Measurements from ENCODE around the gene SLC9A9.

Gene SLC9A9

DNA sequence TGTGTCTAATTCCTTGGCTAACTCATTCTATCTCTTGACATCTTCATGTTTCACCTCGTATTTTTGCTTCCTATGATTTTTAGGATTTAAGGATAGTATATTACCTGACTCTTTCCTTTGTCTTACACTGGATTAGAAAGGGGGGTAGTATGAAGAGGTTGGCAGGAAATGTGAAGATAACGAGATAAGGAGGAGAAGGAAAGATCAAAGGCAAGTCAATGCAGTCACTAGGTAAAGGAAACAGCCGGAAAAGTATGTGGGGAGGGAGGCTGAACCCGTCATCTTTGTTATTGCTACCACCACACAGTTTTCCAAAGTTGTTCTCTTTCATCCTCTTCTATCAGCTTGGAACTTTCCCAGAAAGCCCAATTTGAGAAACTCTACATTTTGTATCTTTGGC is 90.6 kb downstream of the SLC9A9 start:
- no peak for DNase-seq (ENCODE audit: low read depth in 2 of 2)

GRCh38 chr3:143755978-143756377 is 92.3 kb downstream of the SLC9A9 start:
- no peak for DNase-seq (ENCODE audit: low read depth in 2 of 2)

DNA sequence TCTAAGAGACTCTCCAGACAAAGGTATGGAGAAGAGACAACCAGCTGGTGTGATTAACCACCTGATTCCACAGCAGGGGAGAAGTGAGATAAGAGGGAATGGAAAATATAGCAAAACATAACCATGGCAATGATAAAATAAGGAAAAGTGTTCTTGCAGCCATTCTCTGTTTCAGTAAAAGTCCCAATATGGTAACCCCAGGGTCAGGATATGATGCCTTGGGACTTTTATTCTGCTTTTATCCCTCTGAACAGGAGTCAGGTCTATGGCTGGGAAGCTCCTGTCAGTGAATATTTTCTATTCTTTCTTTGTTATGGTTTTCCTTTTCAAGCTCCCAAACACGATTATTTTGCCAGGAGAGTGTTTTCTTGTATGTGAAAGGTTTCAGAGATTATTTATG is 94.2 kb downstream of the SLC9A9 start:
- no peak for DNase-seq (ENCODE audit: low read depth in 2 of 2)

DNA sequence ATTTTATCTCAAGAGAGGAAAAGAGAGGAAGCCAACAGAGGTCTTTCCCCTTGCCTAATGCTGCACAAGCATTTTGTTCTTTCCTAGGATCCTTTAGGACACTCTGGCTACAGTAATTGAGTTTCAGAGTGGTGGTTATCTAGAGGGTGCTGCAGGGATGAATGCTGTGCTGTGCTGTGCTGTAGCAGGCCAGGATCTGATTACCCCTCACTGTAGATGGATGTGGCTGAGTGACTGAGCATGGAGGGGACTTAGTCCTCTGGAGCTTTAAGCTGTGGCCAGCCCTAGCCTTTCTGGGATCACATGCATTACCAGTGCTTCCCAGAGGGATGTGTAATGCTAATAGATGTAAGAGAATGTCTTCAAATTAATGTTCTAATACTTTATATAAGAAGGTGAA is 94.8 kb downstream of the SLC9A9 start:
- no peak for DNase-seq (ENCODE audit: low read depth in 2 of 2)

DNA sequence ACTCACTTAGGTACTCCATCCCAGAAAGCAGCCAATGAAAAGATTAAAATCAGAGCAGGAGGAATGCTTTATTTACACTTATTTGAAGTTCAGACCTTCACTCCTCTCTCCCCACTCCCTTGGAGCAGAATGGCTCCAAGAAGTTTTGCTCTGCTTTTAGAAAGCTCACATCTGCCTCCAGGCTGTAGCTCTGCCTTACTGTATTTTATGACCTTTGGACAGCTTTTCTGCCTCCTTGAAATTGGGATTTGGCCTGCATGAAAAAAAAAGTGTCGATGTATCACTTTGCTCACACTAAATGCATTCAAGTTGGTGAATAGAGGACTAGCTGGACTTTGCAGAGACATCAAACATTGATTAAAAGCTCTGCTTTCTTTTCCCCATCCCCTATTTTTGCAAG is 95.3 kb downstream of the SLC9A9 start:
- no peak for DNase-seq (ENCODE audit: low read depth in 2 of 2)

- DNase-seq (ENCODE audit: low read depth in 2 of 2): peak in 1 of 2 donors; percentile 24
Measured at GRCh38 chr3:143751643-143752178, 96.6 kb downstream of the SLC9A9 start.

DNA sequence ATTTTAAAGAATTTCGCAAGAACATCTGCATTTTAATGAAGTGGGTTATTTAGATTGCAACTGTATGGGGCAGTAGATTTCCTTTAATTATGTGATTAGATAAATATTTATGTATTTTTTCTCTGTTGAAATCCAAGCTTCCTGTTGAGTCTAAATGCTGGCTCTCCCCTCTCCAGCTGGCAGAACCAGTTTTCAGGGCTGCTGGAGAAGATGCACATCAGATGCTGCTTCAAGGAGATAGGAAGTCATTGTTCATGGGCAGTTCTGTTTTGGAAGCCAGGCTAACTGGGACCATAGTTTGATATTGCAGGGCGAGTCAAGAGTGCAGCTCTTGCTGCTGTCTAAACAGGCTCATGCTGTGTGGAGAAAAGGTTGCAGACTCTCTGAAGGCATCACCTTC is 97.4 kb downstream of the SLC9A9 start:
- DNase-seq (ENCODE audit: low read depth in 2 of 2): no peak

GRCh38 chr3:143749926-143750325 is 98.3 kb downstream of the SLC9A9 start:
- DNase-seq (ENCODE audit: low read depth in 2 of 2): no peak

- no peak for DNase-seq (ENCODE audit: low read depth in 2 of 2)
Measured at GRCh38 chr3:143737065-143737464, 111.2 kb downstream of the SLC9A9 start.

- DNase-seq (ENCODE audit: low read depth in 2 of 2): no peak
Measured at GRCh38 chr3:143736205-143736997, 111.9 kb downstream of the SLC9A9 start.

- DNase-seq (ENCODE audit: low read depth in 2 of 2): no peak
Measured at GRCh38 chr3:143731776-143732175, 116.5 kb downstream of the SLC9A9 start.

- DNase-seq (ENCODE audit: low read depth in 2 of 2): no peak
Measured at GRCh38 chr3:143731320-143731719, 116.9 kb downstream of the SLC9A9 start.

DNA sequence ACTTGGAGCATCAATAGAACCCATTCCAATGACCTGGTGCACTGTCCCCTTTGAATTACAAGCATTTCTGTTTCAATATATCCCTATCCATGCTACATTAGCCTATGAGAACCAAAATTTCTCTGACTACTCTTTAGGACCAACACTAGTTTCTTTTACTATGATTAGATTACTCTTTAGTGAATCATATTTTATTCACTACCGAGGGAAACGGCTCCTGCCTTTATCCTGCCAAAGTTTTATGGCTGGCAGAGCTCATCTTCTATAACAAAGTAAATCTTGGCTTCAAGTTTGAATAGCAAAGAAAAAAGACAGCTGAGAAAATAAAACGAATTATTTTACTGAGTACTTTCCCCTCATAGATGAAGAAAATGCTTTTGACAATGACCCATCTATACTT is 120.9 kb downstream of the SLC9A9 start:
- DNase-seq (ENCODE audit: low read depth in 2 of 2): no peak

DNA sequence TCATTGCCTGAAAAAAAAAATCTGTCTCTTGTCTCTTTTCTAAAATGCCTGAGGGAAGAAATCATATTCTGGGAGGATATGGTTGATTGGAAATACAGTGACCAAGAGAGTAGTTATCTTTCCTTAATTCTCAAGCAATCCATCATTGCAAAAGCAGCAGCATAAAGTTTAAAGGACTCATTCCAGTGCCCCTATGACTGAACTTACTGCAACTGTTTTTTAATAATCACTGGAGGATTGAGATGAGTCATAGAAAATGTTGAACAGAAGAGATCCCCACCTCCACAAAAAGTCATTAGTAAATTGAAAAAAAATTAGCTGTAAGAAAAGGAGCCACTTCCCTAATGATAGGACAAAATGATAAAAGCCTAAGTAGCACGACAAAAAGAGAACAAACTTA is 121.5 kb downstream of the SLC9A9 start:
- no peak for DNase-seq (ENCODE audit: low read depth in 2 of 2)

- DNase-seq (ENCODE audit: low read depth in 2 of 2): no peak
Measured at GRCh38 chr3:143720381-143720780, 127.9 kb downstream of the SLC9A9 start.

DNA sequence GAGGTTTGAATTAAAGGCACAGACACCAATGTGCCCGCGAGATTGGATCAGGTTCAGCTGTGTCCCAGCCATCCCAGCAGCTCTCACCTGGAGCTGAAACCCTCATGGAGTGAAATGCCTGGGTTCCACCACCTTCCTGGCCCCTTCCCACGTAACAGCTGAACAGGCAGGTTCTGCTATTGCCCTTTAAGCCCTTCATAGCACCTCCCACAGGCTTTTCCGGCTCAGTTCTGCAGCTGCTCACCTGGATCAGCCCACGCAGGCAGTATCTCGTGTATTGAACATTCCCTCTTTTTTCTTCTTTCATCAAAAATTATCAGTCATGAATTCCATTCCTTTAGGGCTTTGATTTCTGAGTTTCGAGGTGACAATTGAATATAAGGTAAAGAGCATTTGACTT is 129.8 kb downstream of the SLC9A9 start:
- DNase-seq (ENCODE audit: low read depth in 2 of 2): no peak

DNA sequence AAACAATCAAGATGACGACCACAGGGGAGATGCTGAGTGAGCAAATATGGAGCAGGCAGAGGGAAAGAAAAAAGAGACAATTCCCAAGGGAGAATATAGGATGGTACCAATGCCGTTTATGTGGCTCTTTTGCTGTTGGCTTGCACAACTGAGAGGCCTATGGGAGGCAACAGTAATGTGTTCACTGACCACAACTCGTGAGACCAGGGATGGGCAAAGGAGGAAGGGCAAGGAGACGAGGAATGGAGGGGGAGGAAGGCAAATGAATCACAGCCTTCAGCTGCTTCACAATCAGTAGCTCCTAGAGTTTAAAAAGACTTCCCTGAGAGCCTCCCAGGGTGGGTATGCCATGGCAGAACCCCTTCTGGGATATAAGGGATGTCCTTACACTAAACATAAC is 131.5 kb downstream of the SLC9A9 start:
- no peak for DNase-seq (ENCODE audit: low read depth in 2 of 2)

DNA sequence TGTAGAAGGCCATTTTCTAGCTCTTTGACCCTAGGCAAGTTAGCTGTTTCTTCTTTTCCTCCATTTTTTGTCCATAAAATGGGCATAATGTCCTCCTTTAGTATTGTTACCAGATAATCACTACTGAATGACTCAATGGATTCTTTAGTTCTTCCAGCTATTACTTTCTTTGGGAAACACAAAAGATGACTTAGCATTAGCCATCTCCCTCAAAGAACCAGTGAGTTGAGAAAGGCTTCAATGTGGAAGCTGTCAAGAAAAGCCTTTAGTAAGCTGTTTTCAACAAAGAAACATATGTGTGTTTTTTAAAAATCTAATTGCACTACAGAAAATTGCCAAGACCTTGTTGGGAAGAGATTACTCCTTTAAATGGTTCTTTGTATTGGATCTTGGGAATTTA is 135.7 kb downstream of the SLC9A9 start:
- DNase-seq (ENCODE audit: low read depth in 2 of 2): no peak

DNA sequence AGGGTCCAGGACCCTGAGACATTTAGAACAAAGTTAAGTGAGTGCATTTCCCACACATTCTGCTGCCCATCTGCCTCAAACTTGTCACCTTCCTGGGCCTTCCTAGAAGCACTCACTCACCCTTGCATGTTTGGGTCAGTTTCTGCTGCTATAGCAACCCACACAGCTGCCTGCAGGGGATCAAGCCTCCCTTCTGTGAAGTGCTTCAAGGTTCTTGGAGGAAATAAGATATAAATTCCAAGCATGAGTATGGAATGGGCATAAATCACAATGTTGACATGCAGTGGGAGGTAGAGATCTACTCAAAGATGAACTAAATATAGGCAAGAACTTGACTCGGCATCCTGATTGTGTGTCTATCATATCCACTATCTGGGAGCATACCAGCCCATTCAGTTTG is 140.4 kb downstream of the SLC9A9 start:
- DNase-seq (ENCODE audit: low read depth in 2 of 2): no peak

GRCh38 chr3:143700431-143700975 is 147.8 kb downstream of the SLC9A9 start:
- DNase-seq (ENCODE audit: low read depth in 2 of 2): no peak

GRCh38 chr3:143699424-143699823 is 148.8 kb downstream of the SLC9A9 start:
- no peak for DNase-seq (ENCODE audit: low read depth in 2 of 2)

GRCh38 chr3:143698682-143699303 is 149.5 kb downstream of the SLC9A9 start:
- no peak for DNase-seq (ENCODE audit: low read depth in 2 of 2)

DNA sequence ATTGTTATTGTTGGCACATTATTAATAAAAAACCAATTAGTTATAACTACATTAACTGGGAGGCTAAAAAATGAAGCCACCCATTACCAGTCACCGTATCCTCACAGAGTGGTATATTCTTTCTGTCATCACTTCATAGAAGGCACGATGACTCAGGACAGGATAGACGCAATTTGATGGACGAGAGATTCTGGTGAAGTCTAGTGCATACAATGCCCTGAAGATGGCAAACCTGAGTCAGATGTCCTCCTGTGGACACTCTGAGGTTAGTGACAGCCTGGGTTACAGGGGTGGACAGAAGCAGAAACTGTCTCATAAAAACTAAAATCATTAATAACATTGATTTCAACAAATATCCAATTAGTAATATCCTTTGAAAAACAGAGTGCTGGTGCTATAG is 150.3 kb downstream of the SLC9A9 start:
- no peak for DNase-seq (ENCODE audit: low read depth in 2 of 2)
